IMR-90 (cell line): ENCODE data around the gene C1orf159. TPM values are rescaled to one million over a fixed set of nuclear protein-coding genes. Genes with fewer than 3 reads are reported as not detected.

ENCODE experiments used
- ATAC-seq: fragments of 200-7000 bp; cut with Tn5 transposase; 2 replicates; pipeline ENCODE4 v1.9.1; 2020; ENCODE audit warnings: low read depth, mild to moderate bottlenecking, moderate library complexity
- BruUV-seq: library from RNA; stranded (reverse); fragments of 400-500 nt; replicated peaks from 2 replicates; lab custom pipeline; 2021; lab: Mats Ljungman, UMichigan
- CTCF ChIA-PET: fragments of 300-600 bp; formaldehyde crosslinking; extraction: SDS; loops from one replicate; lab custom pipeline; 2021; ENCODE audit warnings: antibody characterized with exemption; lab: Yijun Ruan, JAX
- POLR2A ChIA-PET: fragments of 300-600 bp; sonication (Branson Sonifier 250); formaldehyde crosslinking; loops from one replicate; lab custom pipeline; 2022; ENCODE audit warnings: antibody characterized with exemption; ENCODE audit not compliant: unreplicated experiment; lab: Charles Lee
- DNase-seq: peaks from one replicate; pipeline ENCODE4 v3.0.0; 2013
- H2AFZ ChIP-seq: replicated peaks from 2 replicates; pipeline ENCODE3; 2013; ENCODE audit warnings: low read length, mild to moderate bottlenecking; ENCODE audit not compliant: poor library complexity
- H2AK5ac ChIP-seq: 2 replicates; pipeline ENCODE4 v1.6.1; 2013; ENCODE audit warnings: low read depth, low read length, inconsistent platforms
- H2AK9ac ChIP-seq: replicated peaks from 2 replicates; pipeline ENCODE3; 2013; ENCODE audit warnings: mild to moderate bottlenecking, low read depth, low read length, moderate library complexity; ENCODE audit not compliant: poor library complexity
- H2BK120ac ChIP-seq: 2 replicates; pipeline ENCODE4 v1.6.1; 2013; ENCODE audit warnings: low read depth, low read length, inconsistent platforms
- H2BK15ac ChIP-seq: 3 replicates; pipeline ENCODE4 v1.6.1; 2013; ENCODE audit warnings: low read depth, low read length, inconsistent platforms
- H2BK20ac ChIP-seq: 2 replicates; pipeline ENCODE4 v1.6.1; 2013; ENCODE audit warnings: low read depth, mild to moderate bottlenecking, inconsistent platforms, low read length, moderate library complexity
- H2BK5ac ChIP-seq: 2 replicates; pipeline ENCODE4 v1.6.1; 2013; ENCODE audit warnings: mild to moderate bottlenecking, low read depth, low read length, inconsistent platforms; ENCODE audit not compliant: poor library complexity, severe bottlenecking
- H3K14ac ChIP-seq: replicated peaks from 2 replicates; pipeline ENCODE4 v1.6.1; 2013; ENCODE audit warnings: low read depth, low read length, inconsistent platforms
- H3K18ac ChIP-seq: 2 replicates; pipeline ENCODE4 v1.6.1; 2013; ENCODE audit warnings: low read depth, low read length, control low read depth
- H3K23ac ChIP-seq: 2 replicates; pipeline ENCODE4 v1.6.1; 2013; ENCODE audit warnings: low read depth, low read length, inconsistent platforms
- H3K27ac ChIP-seq: 2 replicates; pipeline ENCODE4 v1.5.1; 2013; ENCODE audit warnings: mild to moderate bottlenecking, control low read depth, low read length; ENCODE audit not compliant: insufficient read depth
- H3K27me3 ChIP-seq: 2 replicates; pipeline ENCODE4 v1.6.1; 2013; ENCODE audit warnings: low read length; ENCODE audit not compliant: control insufficient read depth, insufficient read depth
- H3K36me3 ChIP-seq: 2 replicates; pipeline ENCODE4 v1.6.1; 2013; ENCODE audit warnings: low read length, mixed read lengths; ENCODE audit not compliant: control insufficient read depth, insufficient read depth
- H3K4ac ChIP-seq: 2 replicates; pipeline ENCODE4 v1.6.1; 2013; ENCODE audit warnings: low read depth, low read length, inconsistent platforms
- H3K4me1 ChIP-seq: 2 replicates; pipeline ENCODE4 v1.6.1; 2013; ENCODE audit warnings: low read length, mixed read lengths; ENCODE audit not compliant: control insufficient read depth, insufficient read depth
- H3K4me2 ChIP-seq: 2 replicates; pipeline ENCODE4 v1.6.1; 2013; ENCODE audit warnings: low read depth, mild to moderate bottlenecking, control low read depth, low read length, moderate library complexity
- H3K4me3 ChIP-seq: 2 replicates; pipeline ENCODE4 v1.5.1; 2013; ENCODE audit warnings: low read depth, mild to moderate bottlenecking, control low read depth, low read length, moderate library complexity; ENCODE audit not compliant: insufficient read depth
- H3K56ac ChIP-seq: 2 replicates; pipeline ENCODE4 v1.6.1; 2013; ENCODE audit warnings: low read length, inconsistent platforms; ENCODE audit not compliant: insufficient read depth; ENCODE audit errors: extremely low read depth
- H3K79me1 ChIP-seq, 2 experiments: 2 replicates each; pipeline ENCODE4 v1.6.1; 2013; ENCODE audit warnings: low read length in 2 of 2, inconsistent platforms in 1 of 2, low read depth in 1 of 2
- H3K9ac ChIP-seq: 2 replicates; pipeline ENCODE4 v1.6.1; 2013; ENCODE audit warnings: low read depth, low read length, control low read depth
- H3K9me1 ChIP-seq: 2 replicates; pipeline ENCODE4 v1.6.1; 2013; ENCODE audit warnings: low read length, inconsistent platforms; ENCODE audit not compliant: insufficient read depth
- H3K9me3 ChIP-seq: 2 replicates; pipeline ENCODE4 v1.6.1; 2013; ENCODE audit warnings: low read length; ENCODE audit not compliant: control insufficient read depth, insufficient read depth
- H4K20me1 ChIP-seq: 2 replicates; pipeline ENCODE4 v1.6.1; 2013; ENCODE audit warnings: low read length, inconsistent platforms; ENCODE audit not compliant: insufficient read depth
- H4K5ac ChIP-seq: 2 replicates; pipeline ENCODE4 v1.6.1; 2013; ENCODE audit warnings: mild to moderate bottlenecking, low read depth, low read length, control low read depth
- H4K8ac ChIP-seq, 2 experiments: 2 replicates each; pipeline ENCODE4 v1.6.1; 2013; ENCODE audit warnings: low read depth in 2 of 2, low read length in 2 of 2, control low read depth in 1 of 2, inconsistent platforms in 1 of 2
- H4K91ac ChIP-seq: 2 replicates; pipeline ENCODE4 v1.6.1; 2013; ENCODE audit warnings: low read depth, low read length, inconsistent platforms; ENCODE audit not compliant: insufficient read depth
- CHD1 ChIP-seq: IDR thresholded peaks from 2 replicates; pipeline ENCODE4 v1.6.1; 2012; ENCODE audit warnings: low read depth, low read length, improper control_type of control experiment
- WGBS, 2 experiments: methylation state at CpG; one replicate each; pipeline versions ENCODE4 v1.1.5 to v1.1.7; 2013; ENCODE audit warnings: missing lambda C conversion rate in 2 of 2; ENCODE audit not compliant: insufficient read length in 1 of 2; ENCODE audit errors: extremely low coverage in 2 of 2; 5-methylcytosine and 5-hydroxymethylcytosine counted together
- dilution Hi-C: fragments of 300-500 bp; cut with HindIII; formaldehyde crosslinking; loops from one replicate; pipeline ENCODE4 v1.14.3; 2018; ENCODE audit warnings: low sequenced_read_pairs; ENCODE audit not compliant: unreplicated experiment
- in situ Hi-C: fragments of 300-500 bp; cut with MboI; formaldehyde crosslinking; loops from 3 replicates; pipeline ENCODE4 v1.14.3; 2019; ENCODE audit warnings: low sequenced_read_pairs, inconsistent platforms, mixed read lengths
- intact Hi-C: fragments of 100-400 bp; cut with micrococcal nuclease; formaldehyde crosslinking; loops from 2 replicates; pipeline ENCODE4 v1.10.0; 2022
- polyA plus RNA-seq, 3 experiments: library from polyadenylated mRNA; depleted of rRNA; stranded (reverse); fragments of >200 nt; gene quantifications; 2 replicates each; pipeline ENCODE4 v1.2.3, GENCODE V29; 2012; ENCODE audit warnings: low replicate concordance in 1 of 3
- total RNA-seq: library from RNA; depleted of rRNA; stranded (reverse); fragments of >200 nt; gene quantifications from 2 replicates; pipeline ENCODE4 v1.2.3, GENCODE V29; 2012

Gene C1orf159
- total and polyA plus RNA-seq, 2 of the 4 experiments (the other 2 are of a cell fraction), result 2.9 to 12.6 TPM

GRCh38 chr1:1084372-1085170 is 31.3 kb downstream of the C1orf159 start:
- ChIA-PET CTCF (no interaction called here), POLR2A (no interaction called here)
- no peak for DNase-seq
- H3K36me3 ChIP-seq, result peaks cover 4% of the 10 kb centered on the region
- no peak overlapping the region for H4K8ac ChIP-seq
- in situ Hi-C loops, result no loop called here
- H3K9ac ChIP-seq, result no peak overlapping the region
- H2AK9ac ChIP-seq, result no peak overlapping the region
- intact Hi-C loops, result no loop called here
- no peak overlapping the region for H2BK5ac ChIP-seq
- no peak overlapping the region for H2BK20ac ChIP-seq
- BruUV-seq, result no TSS peak
- H3K4me2 ChIP-seq, result no peak overlapping the region
- H3K18ac ChIP-seq, result no peak overlapping the region
- no peak overlapping the region for H4K91ac ChIP-seq
- H3K14ac ChIP-seq, result no peak overlapping the region
- 93% methylated on average over 24 of the region's 38 CpGs; no CpG with 5 or more reads in 1 of the 2 experiments for WGBS, 2 experiments
- no peaks in the 10 kb centered on the region for H3K9me3 ChIP-seq
- no peak overlapping the region for H3K23ac ChIP-seq
- H3K56ac ChIP-seq, result no peak overlapping the region
- no peak overlapping the region for H2BK15ac ChIP-seq
- H3K27me3 ChIP-seq, result no peaks in the 10 kb centered on the region
- H3K79me1 ChIP-seq, result no peaks in the 10 kb centered on the region
- dilution Hi-C loops, result no loop called here
- no peak overlapping the region for H4K5ac ChIP-seq
- H3K9me1 ChIP-seq, result no peaks in the 10 kb centered on the region
- H4K20me1 ChIP-seq, result peaks cover 3% of the 10 kb centered on the region
- H2AFZ ChIP-seq, result no peak overlapping the region
- H3K4me1 ChIP-seq, result peaks cover 8% of the 10 kb centered on the region
- no peak overlapping the region for H3K4ac ChIP-seq
- H2AK5ac ChIP-seq, result no peak overlapping the region
- no peak overlapping the region for H3K27ac ChIP-seq
- H3K4me3 ChIP-seq, result no peak overlapping the region
- H2BK120ac ChIP-seq, result no peak overlapping the region
- no peak for ATAC-seq
- no peak for TF ChIP-seq CHD1
